ENCODE measurements around the gene HDGF.

Gene HDGF

DNA sequence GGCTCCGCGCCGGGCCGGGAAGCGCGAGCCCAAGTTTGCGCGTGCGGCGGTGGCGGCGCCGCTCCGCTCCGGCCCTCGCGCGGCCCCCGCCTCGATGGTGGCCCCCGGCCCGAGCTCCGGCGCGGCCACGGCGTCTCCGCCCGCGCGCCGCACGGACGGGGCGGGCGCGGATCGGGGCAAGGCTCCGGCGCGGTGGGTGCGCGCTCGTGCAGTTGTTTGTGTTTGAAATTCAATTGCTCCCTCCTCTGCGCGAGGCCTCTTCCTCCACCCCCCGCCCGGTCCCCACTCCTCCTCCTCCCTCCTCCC lies at the start of gene HDGF:
Gene HDGF, minus strand, starts transcription at position 225 of the 306 bp plus-strand sequence. CDS start 246 bp downstream, outside the sequence.
- no peak for DNase-seq (ENCODE audit: low read depth)

DNA sequence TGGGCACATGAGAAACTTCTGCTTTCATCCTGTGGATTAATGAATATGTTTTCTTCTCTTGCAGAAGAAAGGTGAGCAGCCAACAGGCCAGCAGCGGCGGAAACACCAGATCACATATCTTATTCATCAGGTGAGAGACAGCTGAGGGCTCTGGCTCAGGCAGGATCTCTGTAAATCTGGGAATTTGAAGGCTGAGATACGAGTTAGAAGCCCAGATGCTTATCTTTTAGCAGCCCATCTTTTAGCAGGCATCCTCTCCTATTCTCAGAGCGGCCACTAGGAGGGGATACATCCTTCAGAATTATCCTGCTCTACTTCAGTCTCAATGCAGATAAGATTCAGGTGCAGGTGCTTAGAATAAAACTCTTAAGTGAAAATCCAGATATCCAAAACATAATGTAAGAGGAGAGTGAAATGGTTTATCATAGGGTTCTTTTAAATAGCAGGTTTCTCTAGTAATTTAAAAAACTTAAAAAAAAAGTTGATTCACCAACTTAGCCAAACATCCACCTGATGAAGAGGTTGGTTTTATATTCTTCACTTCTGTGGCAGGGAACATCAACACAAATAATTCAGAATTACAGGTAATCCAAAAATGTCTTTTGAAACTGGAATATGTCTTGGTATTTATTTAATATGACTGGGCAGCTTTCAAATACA lies 45.9 kb upstream of the HDGF start:
- no peak for DNase-seq (ENCODE audit: low read depth)

GRCh38 chr1:156796340-156797097 lies 45.0 kb upstream of the HDGF start:
- no peak for DNase-seq (ENCODE audit: low read depth)

DNA sequence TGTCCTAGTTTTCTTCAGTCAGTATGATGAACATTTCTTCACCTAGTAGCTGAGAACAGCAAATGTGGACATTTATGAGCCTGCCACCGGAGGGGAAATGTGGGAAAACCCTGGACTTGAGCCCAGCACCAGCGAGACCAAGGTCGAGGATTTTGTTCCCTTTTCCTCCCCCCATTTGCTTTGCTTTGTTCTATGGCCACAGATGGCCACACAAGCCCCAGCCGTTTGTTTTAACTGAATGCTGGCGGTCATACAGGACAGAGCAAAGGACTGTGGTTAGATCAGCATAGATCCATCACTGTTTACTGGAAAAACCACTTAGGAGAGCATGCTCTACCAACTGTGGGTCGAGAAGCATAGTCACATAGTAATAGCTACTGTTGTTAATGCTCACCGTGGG lies 44.3 kb upstream of the HDGF start:
- DNase-seq (ENCODE audit: low read depth): no peak

GRCh38 chr1:156795374-156795733 lies 43.9 kb upstream of the HDGF start:
- DNase-seq (ENCODE audit: low read depth): no peak

GRCh38 chr1:156794506-156795373 lies 43.3 kb upstream of the HDGF start:
- DNase-seq (ENCODE audit: low read depth): no peak

DNA sequence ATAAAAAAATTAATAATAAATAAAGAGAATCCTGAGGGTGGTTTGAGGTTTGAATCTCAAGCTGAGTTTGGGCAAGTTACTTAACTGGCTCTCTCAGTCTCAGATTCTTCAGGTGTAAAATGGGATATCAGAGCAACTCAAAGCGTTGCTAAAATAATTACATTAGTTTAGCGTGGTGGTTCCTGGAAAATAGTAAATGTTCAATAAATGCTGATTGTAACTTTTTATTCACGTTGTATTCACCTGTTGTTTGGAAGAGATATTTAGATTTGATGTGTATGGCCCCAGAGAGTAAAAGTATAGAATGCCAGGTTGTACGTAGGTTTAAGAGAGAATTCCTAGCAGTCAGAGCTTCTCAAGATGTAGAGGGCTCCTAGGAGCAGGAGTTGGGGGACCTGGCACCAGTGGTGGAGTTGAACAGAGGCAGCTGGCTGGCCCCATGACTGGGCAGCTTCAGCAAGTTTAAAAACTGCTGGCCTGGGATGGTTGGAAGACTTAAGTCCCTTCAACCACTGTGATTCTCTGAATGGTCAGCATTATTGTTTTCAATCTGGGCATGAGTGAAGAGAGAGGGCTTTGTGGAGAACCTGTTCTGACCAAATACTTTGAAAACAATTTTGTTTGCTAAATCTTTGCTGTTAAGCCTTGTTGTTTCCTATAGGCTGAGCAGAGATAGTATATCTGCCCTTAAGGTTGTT lies 38.3 kb upstream of the HDGF start:
- DNase-seq (ENCODE audit: low read depth): no peak

- no peak for DNase-seq (ENCODE audit: low read depth)
Observed at GRCh38 chr1:156788136-156788535, 36.7 kb upstream of the HDGF start.

- no peak for DNase-seq (ENCODE audit: low read depth)
Observed at GRCh38 chr1:156786640-156787039, 35.2 kb upstream of the HDGF start.

- no peak for DNase-seq (ENCODE audit: low read depth)
Observed at GRCh38 chr1:156785458-156785857, 34.0 kb upstream of the HDGF start.

DNA sequence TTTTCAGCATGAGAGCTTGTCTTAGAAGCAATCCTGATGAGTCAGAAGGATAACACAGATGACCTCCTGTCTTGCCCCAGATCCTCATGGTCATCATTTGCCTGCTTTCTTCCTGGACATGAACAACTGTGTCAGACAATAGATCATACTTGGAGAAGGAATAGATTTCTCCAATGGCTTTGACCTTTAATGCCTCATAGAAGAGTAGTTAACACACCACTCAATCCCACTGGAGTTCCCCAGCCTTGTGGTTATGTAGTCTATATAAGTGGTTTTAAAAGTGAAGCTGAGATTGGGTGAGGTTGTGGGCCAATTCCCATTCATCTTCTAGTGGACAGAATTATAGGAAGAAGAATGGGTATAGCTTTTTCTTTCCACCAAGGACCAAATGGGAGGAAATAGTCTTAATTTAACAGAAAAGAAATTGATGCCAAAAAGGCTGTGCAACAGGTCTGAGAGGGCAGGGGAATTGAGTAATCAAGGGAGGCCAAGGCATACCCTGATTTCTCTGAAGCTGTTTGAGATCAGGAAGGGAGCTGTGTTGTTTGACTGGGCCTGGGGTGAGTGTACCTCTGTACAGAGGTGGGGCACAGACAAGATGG lies 30.2 kb upstream of the HDGF start:
- DNase-seq (ENCODE audit: low read depth): no peak

DNA sequence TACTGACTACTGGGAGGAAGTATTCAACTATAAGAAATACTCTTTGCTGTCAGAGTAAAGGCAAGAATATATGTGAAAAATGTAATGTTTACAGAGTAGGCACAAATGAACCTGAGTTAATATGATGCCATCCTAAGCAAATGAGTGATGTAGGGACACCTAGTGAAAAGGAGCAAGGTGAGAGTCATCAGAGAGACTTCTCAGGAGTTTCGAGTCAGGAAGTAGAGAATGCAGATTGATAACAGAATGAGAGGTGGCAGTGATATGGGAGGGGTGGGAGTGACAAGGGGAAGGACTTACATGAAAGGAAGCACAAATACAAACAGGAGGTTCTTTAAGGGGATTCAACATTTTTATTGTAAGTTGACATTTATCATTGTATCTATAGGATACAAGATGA lies 26.1 kb upstream of the HDGF start:
- DNase-seq (ENCODE audit: low read depth): no peak

GRCh38 chr1:156776942-156777341 lies 25.5 kb upstream of the HDGF start:
- DNase-seq (ENCODE audit: low read depth): no peak

- no peak for DNase-seq (ENCODE audit: low read depth)
Observed at GRCh38 chr1:156775799-156776198, 24.3 kb upstream of the HDGF start.

DNA sequence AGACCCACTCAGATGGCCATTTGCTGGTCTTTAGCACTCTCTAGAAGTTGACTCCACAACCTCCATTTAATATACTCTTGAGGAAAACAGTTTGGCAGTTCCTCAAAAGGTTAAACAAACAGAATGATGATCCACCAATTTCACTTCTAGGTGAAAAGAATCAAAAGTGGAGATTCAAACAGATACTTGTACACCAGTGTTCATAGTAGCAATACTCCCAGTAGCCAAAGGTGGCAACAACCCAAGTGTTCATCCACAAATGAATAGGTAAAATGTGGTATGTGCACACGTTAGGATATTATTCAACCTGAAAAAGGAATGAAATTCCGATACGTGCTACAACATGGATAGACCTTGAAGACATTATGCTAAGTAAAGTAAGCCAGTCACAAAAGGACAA lies 22.1 kb upstream of the HDGF start:
- no peak for DNase-seq (ENCODE audit: low read depth)

DNA sequence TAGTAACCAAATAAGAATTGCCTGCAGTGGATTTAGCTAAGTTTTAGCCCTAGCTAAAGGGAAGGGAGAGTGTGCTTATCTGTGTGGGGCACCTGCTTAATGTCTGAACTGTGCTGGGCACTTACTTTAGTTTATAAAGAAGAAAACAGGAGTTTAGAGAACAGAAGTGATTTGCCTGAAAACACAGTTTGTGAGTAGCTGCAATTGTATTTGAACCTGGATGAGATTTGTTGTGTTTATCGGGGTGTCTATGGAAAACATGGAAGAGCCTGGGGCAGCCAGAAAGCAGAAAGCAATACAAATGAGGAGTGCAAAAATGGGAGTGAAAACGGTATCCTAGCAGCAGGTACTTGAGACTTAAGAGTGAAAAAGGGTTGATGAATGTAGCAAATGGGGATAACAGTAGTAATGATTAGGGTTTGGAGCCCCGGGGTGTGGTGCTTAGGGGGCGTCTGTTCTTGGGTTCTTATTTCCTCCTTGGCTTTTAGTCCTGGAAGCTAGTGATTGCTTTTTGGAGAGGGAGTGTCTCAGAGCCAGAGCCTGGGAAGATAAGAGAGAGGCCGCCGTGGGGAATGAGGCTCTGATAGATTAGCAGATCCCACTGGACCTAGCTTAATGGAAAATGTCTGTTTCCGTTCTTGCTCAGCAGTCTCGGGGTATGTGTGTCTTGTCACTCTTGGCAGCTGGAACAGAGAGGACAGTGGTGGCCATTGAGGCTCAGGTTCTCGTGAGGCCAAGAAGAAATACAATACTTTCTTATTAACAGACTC lies 21.4 kb upstream of the HDGF start:
- DNase-seq (ENCODE audit: low read depth): no peak

DNA sequence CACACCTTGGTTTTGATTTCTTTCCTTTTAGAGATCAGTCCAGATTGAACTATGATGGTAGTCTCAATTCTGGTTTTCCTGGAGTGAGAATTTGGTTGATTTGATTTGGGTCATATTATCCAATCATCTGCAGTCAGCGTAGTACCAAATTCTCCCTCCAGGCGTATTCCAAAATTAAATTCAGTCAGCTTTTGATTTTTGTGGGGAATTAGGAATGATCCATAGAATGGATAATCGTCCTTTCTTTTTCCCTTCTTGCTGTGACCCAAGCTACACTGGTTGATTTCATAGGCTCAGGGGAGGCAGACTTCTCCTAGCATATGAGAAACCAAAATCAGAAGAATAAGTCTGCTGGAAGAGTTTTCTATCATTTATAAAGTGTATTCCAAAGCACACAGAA lies 20.7 kb upstream of the HDGF start:
- DNase-seq (ENCODE audit: low read depth): no peak

DNA sequence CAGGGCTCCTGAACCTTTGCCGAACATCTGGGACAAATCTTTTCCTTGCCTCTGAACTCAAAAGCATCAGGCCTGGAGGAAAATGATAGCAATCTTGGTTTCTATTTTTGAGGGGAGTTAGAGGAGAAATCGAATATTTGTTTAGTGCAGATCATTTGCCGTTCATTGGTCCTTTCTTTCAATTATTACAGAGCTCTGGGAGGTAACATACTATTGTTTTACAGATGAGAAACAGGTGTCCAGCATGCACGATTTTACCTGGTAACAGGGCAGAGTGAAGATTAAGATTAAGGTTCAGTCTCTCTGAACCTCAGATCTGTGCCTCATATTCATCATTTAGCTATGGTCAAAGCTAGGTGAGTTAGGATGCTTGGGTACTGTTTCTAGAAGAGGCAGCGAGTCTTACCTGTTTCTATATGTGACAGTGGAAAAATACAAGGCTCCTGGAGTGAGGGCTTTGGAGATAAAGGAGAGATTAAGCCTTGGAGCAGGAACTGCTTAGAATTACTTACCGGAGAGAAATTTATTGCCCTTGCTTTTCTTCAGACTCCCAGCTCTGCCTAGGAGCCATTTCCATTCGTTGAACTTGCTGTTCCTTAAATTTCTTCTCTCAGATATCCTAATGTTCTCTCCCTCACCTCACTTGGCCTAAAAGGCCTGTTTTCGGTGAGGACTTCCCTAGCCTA lies 17.3 kb upstream of the HDGF start:
- no peak for DNase-seq (ENCODE audit: low read depth)

DNA sequence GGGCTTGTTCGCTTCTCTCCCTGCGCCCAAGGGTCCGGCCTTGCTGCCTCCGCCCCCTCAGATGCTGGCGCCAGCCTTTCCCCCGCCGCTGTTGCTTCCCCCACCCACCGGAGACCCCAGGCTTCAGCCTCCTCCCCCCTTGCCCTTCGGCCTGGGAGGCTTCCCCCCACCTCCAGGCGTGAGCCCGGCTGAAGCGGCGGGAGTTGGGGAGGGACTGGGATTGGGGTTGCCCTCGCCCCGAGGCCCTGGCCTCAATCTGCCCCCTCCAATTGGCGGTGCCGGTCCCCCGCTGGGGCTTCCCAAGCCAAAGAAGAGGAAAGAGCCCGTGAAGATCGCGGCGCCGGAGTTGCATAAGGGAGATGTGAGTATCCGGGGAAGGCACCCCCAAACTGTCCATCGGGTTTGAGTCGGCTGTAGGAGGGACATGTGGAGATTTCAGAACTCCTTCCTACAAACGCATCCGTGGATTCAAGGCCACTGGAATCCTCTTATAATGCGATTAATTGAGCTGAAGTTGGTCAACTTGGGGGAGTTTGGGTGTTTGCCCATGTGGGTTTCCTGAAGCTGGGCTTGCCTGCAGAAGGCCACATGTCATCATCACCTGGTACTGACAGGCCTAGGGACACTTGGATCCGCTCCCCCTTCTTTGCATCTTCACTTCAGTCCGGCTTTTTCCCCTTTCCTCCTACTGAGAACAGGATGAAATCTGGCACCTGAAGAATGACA lies 16.6 kb upstream of the HDGF start:
- DNase-seq (ENCODE audit: low read depth): no peak

All from stimulated activated CD8-positive, alpha-beta memory T cell treated with anti-CD3 and anti-CD28 coated beads, Interleukin-4, amount 100 ng/mL, for 24 hours (primary cell).